Fibroblast of villous mesenchyme (primary cell): ENCODE measurements around the gene ANKRD35. TPM values are rescaled to one million over a fixed set of nuclear protein-coding genes. Genes with fewer than 3 reads are reported as not detected.

Experiments
- DNase-seq: peaks from one replicate; pipeline ENCODE4 v3.0.0-alpha.2; 2010; ENCODE audit warnings: low read depth
- H3K4me3 ChIP-seq: 2 replicates; pipeline ENCODE4 v1.5.1; 2011; ENCODE audit warnings: low read depth, mild to moderate bottlenecking, low read length
- CTCF ChIP-seq: IDR thresholded peaks from 2 replicates; pipeline ENCODE4 v1.5.1; 2012; ENCODE audit warnings: low read depth, mild to moderate bottlenecking, low read length; ENCODE audit not compliant: insufficient read depth
- total RNA-seq: library from RNA; depleted of rRNA; stranded (reverse); fragments of >200 nt; gene quantifications from 2 replicates; pipeline ENCODE4 v1.2.3, GENCODE V29; 2012

Gene ANKRD35
- total RNA-seq, 1 donor, result 1.3 TPM

- TF ChIP-seq CTCF, result no peak
- peak; percentile 75 for DNase-seq
- H3K4me3 ChIP-seq, result peak overlapping the region; percentile 34
Observed at GRCh38 chr1:145892486-145893087, 6.9 kb upstream of the ANKRD35 start.

- peak; percentile 99 for DNase-seq
- peak overlapping the region; percentile 34 for H3K4me3 ChIP-seq
- peak; percentile 99 for TF ChIP-seq CTCF
Observed at GRCh38 chr1:145891587-145892485, 6.2 kb upstream of the ANKRD35 start.

GRCh38 chr1:145891143-145891542 lies 5.5 kb upstream of the ANKRD35 start:
- DNase-seq, result no peak
- H3K4me3 ChIP-seq, result no peak overlapping the region
- TF ChIP-seq CTCF, result no peak

GRCh38 chr1:145889722-145890121 lies 4.1 kb upstream of the ANKRD35 start:
- no peak for DNase-seq
- H3K4me3 ChIP-seq, result no peak overlapping the region
- TF ChIP-seq CTCF, result no peak

- no peak for DNase-seq
- no peak overlapping the region for H3K4me3 ChIP-seq
- TF ChIP-seq CTCF, result no peak
Observed at GRCh38 chr1:145887631-145888030, 2.0 kb upstream of the ANKRD35 start.

GRCh38 chr1:145886816-145887215 lies 1.1 kb upstream of the ANKRD35 start:
- no peak overlapping the region for H3K4me3 ChIP-seq
- TF ChIP-seq CTCF, result no peak
- no peak for DNase-seq

- peak overlapping the region; percentile 82 for H3K4me3 ChIP-seq
- DNase-seq, result no peak
- no peak for TF ChIP-seq CTCF
Observed at GRCh38 chr1:145886390-145886789, 724 bp upstream of the ANKRD35 start.
